Body of pancreas (tissue), 4 donors: ENCODE measurements around the gene CCM2. TPM values are rescaled to one million over a fixed set of nuclear protein-coding genes. Genes with fewer than 3 reads are reported as not detected.
A peak's percentile ranks its signal among the peaks of the same experiment; 100 is the strongest.

ENCODE experiments used
- ATAC-seq: fragments of 150-250 bp; one replicate; pipeline ENCODE4 v1.9.1; 2016
- DNase-seq, 4 donors: peaks; one replicate each; pipeline ENCODE4 v3.0.0-alpha.2; 2019
- H3K27ac ChIP-seq, 4 donors: fragments of 200-600 bp; sonication (generic); 1 replicate in 3 of 4; 2 replicates in 1 of 4; pipeline versions ENCODE4 v1.5.1 to v1.6.1; 2016 to 2019; ENCODE audit warnings: mild to moderate bottlenecking in 1 of 4, mixed read lengths in 1 of 4, moderate library complexity in 1 of 4
- H3K27me3 ChIP-seq, 2 donors: fragments of 200-600 bp; sonication (generic); one replicate each; pipeline ENCODE4 v1.6.0; 2016; ENCODE audit warnings: mild to moderate bottlenecking in 1 of 2
- H3K36me3 ChIP-seq, 2 donors: fragments of 200-600 bp; sonication (generic); replicated peaks in 1 of 2; 2 replicates each; pipeline ENCODE4 v1.5.1; 2016; ENCODE audit warnings: low read depth in 2 of 2; ENCODE audit not compliant: insufficient read depth in 1 of 2
- H3K4me1 ChIP-seq: fragments of 200-600 bp; sonication (generic); one replicate; pipeline ENCODE4 v1.6.0; 2016
- H3K4me3 ChIP-seq, 2 donors: fragments of 200-600 bp; sonication (generic); 1 replicate in 1 of 2; 2 replicates in 1 of 2; pipeline ENCODE4 v1.5.1; 2016 to 2019
- H3K9me3 ChIP-seq, 3 donors: fragments of 200-600 bp; sonication (generic); 1 replicate in 2 of 3; 2 replicates in 1 of 3; pipeline ENCODE4 v1.5.1; 2016
- POLR2A ChIP-seq, 3 donors: fragments of 450-650 bp; IDR thresholded peaks; one replicate each; pipeline ENCODE4 v1.6.1; 2016; ENCODE audit warnings: antibody characterized with exemption in 3 of 3, mild to moderate bottlenecking in 2 of 3
- WGBS, 2 donors: methylation state at CpG; one replicate each; pipeline ENCODE4 v1.1.5; 2017; 5-methylcytosine and 5-hydroxymethylcytosine counted together
- intact Hi-C: fragments of 100-400 bp; cut with DNase I; formaldehyde crosslinking; loops from one replicate; pipeline ENCODE4 v1.15.1; 2023
- total RNA-seq, 2 donors: library from RNA; depleted of rRNA; stranded (reverse); fragments of >200 nt; gene quantifications; one replicate each; pipeline ENCODE4 v1.1.0, GENCODE V29; 2016
- TF ChIP-seq, protein P1 (sequence below), 7 experiments: fragments of 450-650 bp in 4 of 7; fragments of 200-600 bp in 3 of 7; sonication (generic) in 3 of 7; IDR thresholded peaks; one replicate each; pipeline ENCODE4 v1.5.1; 2016 to 2019; ENCODE audit warnings: antibody characterized with exemption in 7 of 7

CCM2 gene
- total RNA-seq: 10 to 100 TPM; 19.4 to 22.3 TPM

DNA sequence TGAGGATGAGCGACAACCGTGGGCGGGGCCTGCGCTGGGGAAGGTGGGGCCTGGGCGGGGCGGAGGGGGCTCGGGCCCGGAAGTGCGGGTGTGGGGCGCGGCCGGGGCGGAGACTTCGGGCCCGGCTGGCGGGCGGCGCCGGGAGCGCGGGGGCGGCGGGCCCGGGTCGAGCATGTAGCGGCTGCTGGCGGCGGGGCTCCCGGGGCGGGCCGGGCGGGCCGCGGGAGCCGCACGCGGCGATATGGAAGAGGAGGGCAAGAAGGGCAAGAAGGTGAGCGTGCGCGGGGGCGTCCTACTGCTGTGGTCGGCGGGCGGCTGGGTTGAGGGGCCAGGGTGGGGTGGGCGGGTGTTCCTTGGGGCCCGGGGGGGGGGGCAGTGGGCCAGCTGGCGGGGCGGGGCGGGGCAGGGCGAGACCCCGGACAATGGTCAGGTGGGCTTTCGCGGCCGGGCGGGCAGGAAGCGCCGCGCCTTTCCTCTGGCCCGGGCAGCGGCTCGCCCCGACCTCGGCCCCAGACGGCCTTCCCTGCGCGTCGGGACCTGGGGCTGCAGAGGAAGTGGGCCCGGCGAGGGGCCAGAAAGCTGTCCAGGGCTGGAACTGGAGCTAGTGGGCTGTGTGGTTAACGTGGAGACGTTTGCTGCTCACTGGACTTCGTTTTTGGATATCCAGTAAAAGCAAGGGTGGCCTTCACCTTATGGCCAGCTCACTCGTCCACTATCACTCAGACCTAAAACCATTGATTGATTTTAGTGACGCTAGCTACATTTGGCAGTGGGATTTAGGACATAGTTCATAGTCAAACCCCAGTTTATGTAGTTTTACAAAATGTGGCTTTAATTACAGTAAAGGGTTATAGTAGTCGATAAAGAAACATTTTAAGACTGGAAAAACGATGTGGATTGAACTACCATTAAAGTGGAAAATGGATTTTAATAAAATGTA, at the start of gene CCM2:
Gene CCM2 (plus strand): TSS at position 109 of the 940 bp plus-strand sequence. CDS start 133 bp downstream, at position 242.
- TF ChIP-seq POLR2A (IDR thresholded peaks at IDR 0.05): peak in 2 of 3 donors; percentile 39 to 46
- TF ChIP-seq, protein P1, sequence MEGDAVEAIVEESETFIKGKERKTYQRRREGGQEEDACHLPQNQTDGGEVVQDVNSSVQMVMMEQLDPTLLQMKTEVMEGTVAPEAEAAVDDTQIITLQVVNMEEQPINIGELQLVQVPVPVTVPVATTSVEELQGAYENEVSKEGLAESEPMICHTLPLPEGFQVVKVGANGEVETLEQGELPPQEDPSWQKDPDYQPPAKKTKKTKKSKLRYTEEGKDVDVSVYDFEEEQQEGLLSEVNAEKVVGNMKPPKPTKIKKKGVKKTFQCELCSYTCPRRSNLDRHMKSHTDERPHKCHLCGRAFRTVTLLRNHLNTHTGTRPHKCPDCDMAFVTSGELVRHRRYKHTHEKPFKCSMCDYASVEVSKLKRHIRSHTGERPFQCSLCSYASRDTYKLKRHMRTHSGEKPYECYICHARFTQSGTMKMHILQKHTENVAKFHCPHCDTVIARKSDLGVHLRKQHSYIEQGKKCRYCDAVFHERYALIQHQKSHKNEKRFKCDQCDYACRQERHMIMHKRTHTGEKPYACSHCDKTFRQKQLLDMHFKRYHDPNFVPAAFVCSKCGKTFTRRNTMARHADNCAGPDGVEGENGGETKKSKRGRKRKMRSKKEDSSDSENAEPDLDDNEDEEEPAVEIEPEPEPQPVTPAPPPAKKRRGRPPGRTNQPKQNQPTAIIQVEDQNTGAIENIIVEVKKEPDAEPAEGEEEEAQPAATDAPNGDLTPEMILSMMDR (IDR thresholded peaks at IDR 0.05): no peak

DNA sequence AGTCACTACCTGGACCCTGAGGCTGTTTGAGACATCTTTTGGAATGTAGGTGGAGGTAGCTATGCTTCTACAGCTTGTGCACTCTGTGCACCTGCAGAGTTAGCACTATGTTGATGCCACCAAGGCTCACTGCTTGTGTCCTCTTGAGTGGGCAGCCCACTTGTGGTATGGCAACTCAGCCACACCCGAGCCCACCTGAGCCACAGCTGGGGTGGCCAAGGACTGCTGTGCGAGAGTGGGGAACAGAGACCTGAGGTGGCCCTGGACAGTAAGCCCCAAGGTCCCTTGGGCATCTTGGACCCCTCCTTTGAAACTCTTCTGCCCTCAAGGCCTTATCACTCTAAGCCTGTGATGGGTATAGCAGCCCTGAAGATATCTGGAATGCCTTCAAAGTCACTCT, 46.8 kb upstream of the CCM2 start:
- Histone ChIP-seq H3K36me3 (no peaks in the 10 kb centered on the region), H3K4me3 (no peak overlapping the region), H3K4me1 (no peaks in the 10 kb centered on the region), H3K27me3 (no peaks in the 10 kb centered on the region), H3K27ac (no peak overlapping the region), H3K9me3 (no peaks in the 10 kb centered on the region)
- ATAC-seq: no peak
- no peak for DNase-seq
- 79 to 82% methylated on average over 2 of the region's 2 CpGs for WGBS, 2 donors
- no peak for TF ChIP-seq POLR2A (IDR thresholded peaks at IDR 0.05)
- TF ChIP-seq, protein P1 (IDR thresholded peaks at IDR 0.05): no peak
- intact Hi-C loops: no loop called here

More for the DNA sequence above, at the start of gene CCM2:
- Histone ChIP-seq H3K4me1 (peaks cover 20% of the 10 kb centered on the region), H3K27me3 (no peaks in the 10 kb centered on the region), H3K9me3 (no peaks in the 10 kb centered on the region), H3K27ac (peak within 1 kb of the TSS; percentile 79 to 92 (median 88)), H3K36me3 (no peaks in the 10 kb centered on the region), H3K4me3 (peak within 1 kb of the TSS; percentile 41 to 78)
- WGBS, 2 donors: 0 to 1% methylated on average over 24 to 29 of the region's 77 CpGs
- intact Hi-C loops: loop anchor here (10.0 kb wide), 1 partner anchor 104 kb away; no protein-coding TSS in a partner anchor
- peak; percentile 48 to 58 (median 54) for DNase-seq
- no peak for ATAC-seq

DNA sequence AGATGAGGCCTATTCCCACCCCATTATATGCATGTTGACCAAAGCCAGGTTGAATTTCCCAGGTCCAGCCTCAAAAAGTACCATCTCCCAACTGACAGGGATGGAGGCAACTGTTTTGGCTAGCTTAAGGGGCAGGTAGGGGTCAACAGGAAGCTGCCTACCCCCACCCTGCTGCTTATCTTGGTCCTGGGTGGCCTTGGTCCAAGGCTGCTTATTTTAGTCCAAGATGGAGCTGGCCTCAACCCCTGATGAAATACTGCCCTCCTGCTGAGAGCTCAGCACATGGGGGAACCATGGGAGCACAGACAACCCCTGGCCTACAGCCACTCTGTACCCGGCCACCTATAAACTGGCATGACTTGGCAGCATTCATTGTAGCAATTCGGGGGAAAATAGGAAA, 44.3 kb upstream of the CCM2 start:
- Histone ChIP-seq H3K9me3 (no peaks in the 10 kb centered on the region), H3K27ac (no peak overlapping the region), H3K36me3 (no peaks in the 10 kb centered on the region), H3K4me3 (no peak overlapping the region), H3K4me1 (no peaks in the 10 kb centered on the region), H3K27me3 (no peaks in the 10 kb centered on the region)
- intact Hi-C loops: no loop called here
- TF ChIP-seq POLR2A (IDR thresholded peaks at IDR 0.05): no peak
- DNase-seq (no peak), ATAC-seq (no peak)
- WGBS, 2 donors: 36 to 52% methylated on average over 2 of the region's 2 CpGs

DNA sequence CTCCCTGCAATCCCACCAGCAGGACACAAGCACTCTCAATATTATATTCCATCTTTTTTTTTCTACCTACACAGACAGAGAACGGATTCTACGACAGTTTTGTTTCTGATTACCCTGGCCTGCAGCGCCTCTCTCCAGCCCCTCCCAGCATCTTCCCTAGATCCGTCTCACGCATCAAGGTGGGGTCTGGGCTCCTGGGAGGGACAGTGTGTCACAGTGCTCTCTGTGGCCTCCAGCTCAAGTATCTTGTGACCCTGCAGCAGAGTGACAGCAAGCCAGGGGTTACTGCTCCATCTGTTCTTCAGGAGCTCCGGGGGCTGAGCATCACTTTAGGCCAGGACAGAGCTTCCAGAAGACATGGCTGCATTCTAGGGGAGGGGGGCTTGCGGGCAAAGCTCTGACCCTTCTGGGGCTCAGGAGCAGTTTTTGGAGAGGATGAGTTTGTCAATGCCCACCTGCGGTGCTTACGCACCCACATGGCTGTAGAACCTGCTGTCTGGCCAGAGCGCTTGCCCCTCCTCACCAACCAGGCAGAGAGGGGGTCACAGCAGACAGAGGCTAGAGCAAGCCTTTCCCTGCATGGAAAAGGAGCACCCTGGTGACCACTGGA, 43.7 kb upstream of the CCM2 start:
- no peak for DNase-seq
- Histone ChIP-seq H3K4me3 (no peak overlapping the region), H3K36me3 (no peaks in the 10 kb centered on the region), H3K4me1 (no peaks in the 10 kb centered on the region), H3K27me3 (no peaks in the 10 kb centered on the region), H3K27ac (no peak overlapping the region), H3K9me3 (no peaks in the 10 kb centered on the region)
- WGBS, 2 donors: 86 to 91% methylated on average over 6 to 10 of the region's 10 CpGs
- TF ChIP-seq, protein P1 (IDR thresholded peaks at IDR 0.05): no peak
- no peak for TF ChIP-seq POLR2A (IDR thresholded peaks at IDR 0.05)
- ATAC-seq: no peak
- intact Hi-C loops: no loop called here

DNA sequence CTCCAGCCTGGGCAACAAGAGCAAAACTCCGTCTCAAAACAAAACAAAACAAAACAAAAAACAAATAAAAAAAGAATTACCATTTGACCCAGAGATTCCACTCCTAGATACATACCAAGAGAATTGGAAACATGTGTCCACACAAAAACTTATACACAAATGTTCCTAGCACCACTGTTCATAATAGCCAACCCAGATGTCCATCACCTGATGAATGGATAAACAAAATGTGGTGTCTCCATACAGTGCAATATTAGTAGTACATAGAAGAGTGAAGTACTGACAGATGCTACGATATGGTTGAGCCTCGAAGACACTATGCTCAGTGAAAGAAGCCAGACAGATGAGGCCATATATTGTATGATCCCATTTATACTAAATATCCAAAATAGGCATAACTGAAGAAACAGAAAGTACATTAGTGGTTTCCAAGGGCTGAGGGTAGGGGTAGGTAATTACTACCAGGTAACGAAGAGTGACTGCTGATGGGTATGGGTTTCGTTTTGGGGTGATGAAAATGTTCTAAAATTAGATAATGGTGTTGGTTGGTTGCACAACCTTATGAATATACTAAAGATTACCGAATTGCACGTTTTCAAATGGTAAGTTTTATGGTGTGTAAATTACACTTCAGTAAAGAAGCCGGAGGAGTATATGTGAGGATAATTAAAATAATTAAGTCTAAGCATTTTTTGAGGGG, 41.2 kb upstream of the CCM2 start:
- no peak for DNase-seq
- H3K4me3 ChIP-seq: no peak overlapping the region
- ATAC-seq: no peak
- intact Hi-C loops: no loop called here
- H3K27me3 ChIP-seq: peaks cover 0 to 3% of the 10 kb centered on the region in 2 donors
- H3K27ac ChIP-seq: no peak overlapping the region
- TF ChIP-seq POLR2A (IDR thresholded peaks at IDR 0.05): no peak
- TF ChIP-seq, protein P1 (IDR thresholded peaks at IDR 0.05): no peak
- H3K36me3 ChIP-seq: no peaks in the 10 kb centered on the region
- H3K9me3 ChIP-seq: no peaks in the 10 kb centered on the region
- 55 to 59% methylated on average over 8 of the region's 8 CpGs for WGBS, 2 donors
- peaks cover 9% of the 10 kb centered on the region for H3K4me1 ChIP-seq
